CD4-positive, alpha-beta T cell treated with Interleukin-1 beta for 1 hour (primary cell): Measurements from ENCODE around the gene PTGES2.

Source experiments
- DNase-seq, 2 donors: peaks; one replicate each; pipeline ENCODE4 v3.0.0-alpha.2; 2020 to 2022

The PTGES2 gene

GRCh38 chr9:128102196-128102595 lies 25.3 kb downstream of the PTGES2 start:
- DNase-seq, result no peak

- DNase-seq, result no peak
Measured at GRCh38 chr9:128101690-128102089, 25.8 kb downstream of the PTGES2 start.

- no peak for DNase-seq
Measured at GRCh38 chr9:128101231-128101661, 26.3 kb downstream of the PTGES2 start.

GRCh38 chr9:128100581-128100980 lies 26.9 kb downstream of the PTGES2 start:
- no peak for DNase-seq

- no peak for DNase-seq
Measured at GRCh38 chr9:128099932-128100491, 27.5 kb downstream of the PTGES2 start.

GRCh38 chr9:128099231-128099931 lies 28.1 kb downstream of the PTGES2 start:
- DNase-seq, result no peak

- peak; percentile 47 to 83 for DNase-seq
Measured at GRCh38 chr9:128098297-128099230, 29.0 kb downstream of the PTGES2 start.

- no peak for DNase-seq
Measured at GRCh38 chr9:128097543-128098296, 29.8 kb downstream of the PTGES2 start.

- no peak for DNase-seq
Measured at GRCh38 chr9:128096616-128097536, 30.7 kb downstream of the PTGES2 start.

- no peak for DNase-seq
Measured at GRCh38 chr9:128094950-128095544, 32.5 kb downstream of the PTGES2 start.

GRCh38 chr9:128094166-128094949 lies 33.2 kb downstream of the PTGES2 start:
- DNase-seq, result peak; percentile 72 to 87

GRCh38 chr9:128093011-128093410 lies 34.5 kb downstream of the PTGES2 start:
- peak; percentile 21 to 26 for DNase-seq

- no peak for DNase-seq
Measured at GRCh38 chr9:128092199-128092977, 35.1 kb downstream of the PTGES2 start.

- no peak for DNase-seq
Measured at GRCh38 chr9:128091571-128091970, 36.0 kb downstream of the PTGES2 start.

GRCh38 chr9:128091144-128091543 lies 36.4 kb downstream of the PTGES2 start:
- DNase-seq, result no peak

GRCh38 chr9:128089299-128089698 lies 38.2 kb downstream of the PTGES2 start:
- no peak for DNase-seq

GRCh38 chr9:128088253-128088945 lies 39.1 kb downstream of the PTGES2 start:
- peak in 1 of 2 donors; percentile 22 for DNase-seq

GRCh38 chr9:128087262-128087661 lies 40.3 kb downstream of the PTGES2 start:
- no peak for DNase-seq

GRCh38 chr9:128085943-128086342 lies 41.6 kb downstream of the PTGES2 start:
- DNase-seq, result no peak
